HG02885 (cell line): ENCODE measurements around the gene PARD3.
"Not testable (repeated sequence)": the region's sequence is repeated elsewhere in the genome, so short reads cannot be mapped to it uniquely, and the experiment has no call there.

Experiments
- ATAC-seq: cut with Tn5 transposase; IDR thresholded peaks from one replicate; pipeline ENCODE4 v1.9.1; 2021; ENCODE audit warnings: mild to moderate bottlenecking; ENCODE audit not compliant: unreplicated experiment, poor library complexity

PARD3 gene

GRCh38 chr10:34378297-34378696 lies 436.8 kb downstream of the PARD3 start:
- no peak for ATAC-seq

GRCh38 chr10:34377833-34378232 lies 437.3 kb downstream of the PARD3 start:
- ATAC-seq, result no peak

- peak; percentile 21 for ATAC-seq
These were observed 440.6 kb downstream of the PARD3 start for GRCh38 chr10:34374356-34375045.

- ATAC-seq, result no peak
These were observed 441.9 kb downstream of the PARD3 start for GRCh38 chr10:34373211-34373610.

GRCh38 chr10:34372509-34372908 lies 442.6 kb downstream of the PARD3 start:
- no peak for ATAC-seq

GRCh38 chr10:34370126-34370525 lies 445.0 kb downstream of the PARD3 start:
- ATAC-seq, result no peak

- no peak for ATAC-seq
These were observed 446.0 kb downstream of the PARD3 start for GRCh38 chr10:34369120-34369519.

- no peak for ATAC-seq
These were observed 450.7 kb downstream of the PARD3 start for GRCh38 chr10:34364253-34365037.

- no peak for ATAC-seq
These were observed 454.1 kb downstream of the PARD3 start for GRCh38 chr10:34360984-34361383.

GRCh38 chr10:34359435-34359813 lies 455.7 kb downstream of the PARD3 start:
- ATAC-seq, result no peak

- no peak for ATAC-seq
These were observed 456.2 kb downstream of the PARD3 start for GRCh38 chr10:34358729-34359434.

- no peak for ATAC-seq
These were observed 458.6 kb downstream of the PARD3 start for GRCh38 chr10:34356463-34356862.

GRCh38 chr10:34353530-34353929 lies 461.6 kb downstream of the PARD3 start:
- not testable (repeated sequence) for ATAC-seq

GRCh38 chr10:34352599-34353204 lies 462.4 kb downstream of the PARD3 start:
- ATAC-seq, result not testable (repeated sequence)

- no peak for ATAC-seq
These were observed 463.9 kb downstream of the PARD3 start for GRCh38 chr10:34351161-34351560.

- no peak for ATAC-seq
These were observed 466.1 kb downstream of the PARD3 start for GRCh38 chr10:34348917-34349485.

GRCh38 chr10:34348021-34348420 lies 467.1 kb downstream of the PARD3 start:
- no peak for ATAC-seq

- ATAC-seq, result no peak
These were observed 468.0 kb downstream of the PARD3 start for GRCh38 chr10:34347131-34347530.

GRCh38 chr10:34346516-34347100 lies 468.5 kb downstream of the PARD3 start:
- no peak for ATAC-seq

GRCh38 chr10:34345383-34345782 lies 469.7 kb downstream of the PARD3 start:
- no peak for ATAC-seq
